DOHH2 (cell line): ENCODE results near the gene ZFAND3.

Source experiments
- EZH2phosphoT487 ChIP-seq: fragments of 200-600 bp; sonication (generic); IDR thresholded peaks from 2 replicates; pipeline ENCODE4 v1.6.1; 2017; ENCODE audit warnings: borderline replicate concordance, mild to moderate bottlenecking, antibody characterized with exemption, low read length, moderate library complexity, mixed read lengths
- TF ChIP-seq, protein P1 (sequence below): fragments of 200-600 bp; sonication (generic); IDR thresholded peaks from one replicate; pipeline ENCODE4 v1.5.1; 2014; ENCODE audit warnings: antibody characterized with exemption, mild to moderate bottlenecking, low read depth, low read length; ENCODE audit not compliant: poor library complexity, severe bottlenecking

DNA sequence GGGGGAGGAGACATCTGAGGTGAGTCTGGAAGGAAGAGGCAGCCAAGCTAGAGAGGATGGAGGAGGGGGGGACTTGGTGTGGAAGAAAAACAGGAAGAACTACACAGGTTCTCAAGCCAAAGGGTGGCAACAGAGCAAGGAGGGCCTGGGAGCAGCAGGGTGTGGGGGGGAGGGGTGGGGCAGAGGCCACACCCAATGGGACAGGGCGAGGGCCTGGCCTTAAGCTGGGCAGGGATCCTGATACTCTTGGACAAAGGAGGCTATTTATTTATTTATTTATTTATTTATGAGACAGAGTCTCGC is 359.0 kb downstream of the ZFAND3 start:
- TF ChIP-seq, protein P1, sequence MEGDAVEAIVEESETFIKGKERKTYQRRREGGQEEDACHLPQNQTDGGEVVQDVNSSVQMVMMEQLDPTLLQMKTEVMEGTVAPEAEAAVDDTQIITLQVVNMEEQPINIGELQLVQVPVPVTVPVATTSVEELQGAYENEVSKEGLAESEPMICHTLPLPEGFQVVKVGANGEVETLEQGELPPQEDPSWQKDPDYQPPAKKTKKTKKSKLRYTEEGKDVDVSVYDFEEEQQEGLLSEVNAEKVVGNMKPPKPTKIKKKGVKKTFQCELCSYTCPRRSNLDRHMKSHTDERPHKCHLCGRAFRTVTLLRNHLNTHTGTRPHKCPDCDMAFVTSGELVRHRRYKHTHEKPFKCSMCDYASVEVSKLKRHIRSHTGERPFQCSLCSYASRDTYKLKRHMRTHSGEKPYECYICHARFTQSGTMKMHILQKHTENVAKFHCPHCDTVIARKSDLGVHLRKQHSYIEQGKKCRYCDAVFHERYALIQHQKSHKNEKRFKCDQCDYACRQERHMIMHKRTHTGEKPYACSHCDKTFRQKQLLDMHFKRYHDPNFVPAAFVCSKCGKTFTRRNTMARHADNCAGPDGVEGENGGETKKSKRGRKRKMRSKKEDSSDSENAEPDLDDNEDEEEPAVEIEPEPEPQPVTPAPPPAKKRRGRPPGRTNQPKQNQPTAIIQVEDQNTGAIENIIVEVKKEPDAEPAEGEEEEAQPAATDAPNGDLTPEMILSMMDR = no peak
- TF ChIP-seq EZH2phosphoT487 = no peak
